Mammary epithelial cell (primary cell): Measurements from ENCODE around the gene SMYD3.

Source experiments
- CTCF ChIP-seq, 2 donors: IDR thresholded peaks in 1 of 2; conservative IDR thresholded peaks in 1 of 2; 2 replicates each; pipeline ENCODE4 v1.5.1; 2011 to 2012; ENCODE audit warnings: inconsistent platforms in 2 of 2, low read length in 2 of 2, mild to moderate bottlenecking in 2 of 2, control low read depth in 1 of 2, low read depth in 1 of 2; ENCODE audit not compliant: insufficient read depth in 1 of 2; ENCODE audit errors: extremely low read depth in 1 of 2
- EZH2 ChIP-seq: IDR thresholded peaks from 2 replicates; pipeline ENCODE4 v1.6.1; 2012; ENCODE audit warnings: low read length, inconsistent platforms, borderline replicate concordance

GRCh38 chr1:245875581-245876261 is 631.4 kb downstream of the SMYD3 start:
- TF ChIP-seq CTCF (conservative IDR thresholded peaks at IDR 0.05 in 1 of 2, IDR thresholded peaks at IDR 0.05 in 1 of 2; ENCODE audit: extremely low read depth in 1 of 2, insufficient read depth in 1 of 2, low read depth in 1 of 2, low read length in 2 of 2), result no peak
- no peak for TF ChIP-seq EZH2
